ENCODE measurements around the gene UBE2R2.
"Not testable (repeated sequence)": the region's sequence is repeated elsewhere in the genome, so short reads cannot be mapped to it uniquely, and the experiment has no call there.

UBE2R2 gene

GRCh38 chr9:33799928-33800704 lies 16.8 kb upstream of the UBE2R2 start:
- no peak for DNase-seq (ENCODE audit: low read depth)

GRCh38 chr9:33800886-33801285 lies 16.1 kb upstream of the UBE2R2 start:
- no peak for DNase-seq (ENCODE audit: low read depth)

DNA sequence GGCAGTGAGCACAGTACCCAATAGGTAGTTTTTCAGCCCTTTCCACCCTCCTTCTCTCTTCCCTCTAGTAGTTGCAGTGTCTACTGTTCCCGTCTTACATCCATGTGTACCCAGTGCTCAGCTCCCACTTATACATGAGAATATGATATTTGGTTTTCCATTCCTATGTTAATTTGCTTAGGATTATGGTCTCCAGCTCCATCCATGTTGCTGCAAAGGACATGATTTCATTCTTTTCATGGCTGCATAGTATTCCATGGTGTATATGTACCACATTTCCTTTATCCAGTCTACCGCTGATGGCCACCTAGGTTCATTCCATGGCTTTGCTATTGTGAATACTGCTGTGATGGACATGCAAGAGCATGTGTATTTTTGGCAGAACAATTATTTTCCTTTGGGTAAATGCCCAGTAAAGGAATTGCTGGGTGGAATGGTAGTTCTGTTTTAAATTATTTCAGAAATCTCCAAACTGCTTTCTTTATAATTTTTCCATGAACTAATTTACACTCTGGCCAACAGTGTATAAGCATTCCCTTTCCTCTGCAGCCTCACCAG lies 14.9 kb upstream of the UBE2R2 start:
- DNase-seq (ENCODE audit: low read depth) = not testable (repeated sequence)

GRCh38 chr9:33804196-33804595 lies 12.8 kb upstream of the UBE2R2 start:
- DNase-seq (ENCODE audit: low read depth) = not testable (repeated sequence)

GRCh38 chr9:33807156-33807555 lies 9.8 kb upstream of the UBE2R2 start:
- peak; percentile 16 for DNase-seq (ENCODE audit: low read depth)

DNA sequence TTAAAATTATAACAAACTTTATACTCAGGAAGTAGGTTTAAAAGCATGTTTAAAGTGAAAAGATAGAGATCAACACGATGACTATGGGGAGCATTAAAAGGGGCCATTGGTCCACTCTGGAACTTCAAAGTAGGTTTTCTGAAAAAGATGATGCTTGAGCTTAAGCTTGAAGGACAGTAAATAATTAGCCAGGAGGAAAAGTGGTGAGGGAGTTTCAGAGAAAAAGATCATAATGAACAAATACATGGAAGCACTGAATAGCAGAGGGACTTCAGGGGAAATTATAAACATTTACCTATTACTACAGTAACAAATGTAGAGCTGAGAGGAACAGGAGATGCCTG lies 8.0 kb upstream of the UBE2R2 start:
- not testable (repeated sequence) for DNase-seq (ENCODE audit: low read depth)

DNA sequence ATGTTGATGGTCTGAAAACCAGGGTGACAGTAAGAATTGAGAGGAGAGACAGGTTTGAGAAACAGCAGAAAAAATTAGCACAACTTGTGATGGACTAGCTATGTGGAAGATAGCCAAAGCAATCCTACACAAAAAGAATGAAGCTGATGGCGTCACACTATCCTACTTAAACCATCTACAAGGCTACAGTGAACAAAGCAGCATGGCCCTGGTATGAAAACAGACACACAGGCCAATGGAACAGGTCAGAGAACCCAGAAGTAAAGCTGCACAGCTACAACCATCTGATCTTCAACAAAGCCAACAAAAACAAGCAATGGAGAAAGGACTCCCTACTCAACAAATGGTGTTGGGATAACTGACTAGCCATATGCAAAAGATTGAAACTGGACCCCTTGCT lies 7.5 kb upstream of the UBE2R2 start:
- DNase-seq (ENCODE audit: low read depth) = no peak

- DNase-seq (ENCODE audit: low read depth) = peak; percentile 79
These were observed 3.0 kb upstream of the UBE2R2 start for GRCh38 chr9:33813712-33814641.

DNA sequence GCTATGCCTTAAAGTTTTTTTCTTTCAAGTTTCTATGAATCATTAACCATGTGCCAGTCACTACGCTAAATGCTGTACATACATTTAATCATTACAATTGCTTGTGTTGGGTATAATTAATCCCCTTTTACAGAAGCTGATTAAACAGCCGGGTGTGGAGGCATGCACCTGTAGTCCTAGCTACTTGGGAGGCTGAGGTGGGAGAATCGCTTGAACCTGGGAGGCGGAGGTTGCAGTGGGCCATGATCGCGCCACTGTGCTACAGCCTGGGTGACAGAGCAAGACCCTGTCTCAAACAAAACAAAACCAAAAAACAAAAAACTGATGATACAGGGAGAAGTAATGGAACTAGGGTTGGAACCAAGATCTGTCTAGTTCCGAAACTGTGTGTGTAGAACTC lies 1.2 kb upstream of the UBE2R2 start:
- DNase-seq (ENCODE audit: low read depth) = no peak

DNA sequence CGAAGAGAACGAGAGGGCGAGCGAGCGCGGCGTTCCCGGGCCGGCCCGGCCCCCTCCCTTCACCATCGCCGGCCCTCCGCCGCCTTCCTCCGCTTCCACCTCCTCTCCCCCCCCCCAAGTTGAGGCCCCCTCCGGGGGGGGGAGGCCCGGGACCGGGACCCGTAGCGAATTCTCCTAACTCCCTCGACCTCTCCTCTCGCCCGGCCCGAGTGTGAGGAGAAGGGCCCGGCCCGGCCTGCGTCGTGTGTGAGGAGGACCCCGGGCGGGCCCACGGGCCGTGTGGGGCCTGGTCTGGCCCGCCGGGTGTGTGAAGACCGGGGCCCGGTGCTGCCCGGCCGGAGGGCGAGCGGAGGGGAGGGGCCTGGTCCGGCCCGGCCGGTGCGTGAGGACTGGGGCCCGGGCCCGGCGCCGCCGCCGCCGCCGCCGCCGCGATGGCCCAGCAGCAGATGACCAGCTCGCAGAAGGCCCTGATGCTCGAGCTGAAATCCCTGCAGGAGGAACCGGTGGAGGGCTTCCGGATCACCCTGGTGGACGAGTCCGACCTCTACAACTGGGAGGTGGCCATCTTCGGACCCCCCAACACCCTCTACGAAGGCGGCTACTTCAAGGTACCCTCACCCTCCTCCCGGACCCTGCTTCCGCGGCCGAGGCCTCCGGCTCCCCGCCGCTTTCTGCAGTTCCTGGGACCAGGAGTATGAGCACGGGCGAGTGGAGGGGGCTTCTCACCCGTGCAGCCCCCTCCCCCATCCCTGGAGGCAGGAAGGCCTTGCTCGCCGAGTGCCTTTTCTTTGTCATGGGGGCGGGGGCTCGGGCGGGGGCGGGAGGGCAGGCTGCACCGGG lies 587 bp downstream of the UBE2R2 start:
- peak; percentile 74 for DNase-seq (ENCODE audit: low read depth)

DNA sequence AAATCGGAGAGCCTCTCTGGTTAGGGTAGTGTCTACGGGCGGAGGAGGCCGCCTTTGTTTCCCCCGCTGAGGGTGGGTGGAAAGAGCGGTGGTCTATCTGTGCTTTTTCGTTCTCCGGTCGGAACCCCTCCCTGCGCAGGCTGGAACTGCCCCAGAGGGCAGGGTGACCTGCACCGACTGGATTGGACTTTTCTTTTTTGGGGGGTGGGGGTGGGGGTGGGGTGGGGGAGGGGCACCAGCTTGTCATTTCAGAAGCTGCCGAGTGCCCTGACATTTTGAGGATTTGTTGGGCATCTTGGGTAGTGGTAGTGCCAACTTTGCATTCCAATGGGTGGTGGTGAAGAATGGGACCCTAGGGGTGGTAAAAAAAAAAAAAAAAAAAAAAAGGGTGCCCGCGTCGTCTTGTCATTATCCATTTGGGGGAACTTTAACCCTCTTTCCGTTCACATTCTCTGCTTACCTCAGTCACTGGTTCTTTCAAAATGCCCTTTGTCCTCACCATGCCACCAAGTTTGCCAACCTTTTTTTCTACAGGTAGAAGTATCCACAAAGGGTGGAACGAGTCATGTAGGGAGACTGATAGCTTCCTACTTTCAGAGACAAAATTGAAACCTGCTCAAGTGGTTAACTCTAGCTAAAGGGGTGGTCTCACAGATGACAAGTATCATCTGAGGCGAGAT lies 1.3 kb downstream of the UBE2R2 start:
- DNase-seq (ENCODE audit: low read depth) = no peak

- DNase-seq (ENCODE audit: low read depth) = peak; percentile 39
These were observed 2.0 kb downstream of the UBE2R2 start for GRCh38 chr9:33818847-33819500.

- DNase-seq (ENCODE audit: low read depth) = no peak
These were observed 3.3 kb downstream of the UBE2R2 start for GRCh38 chr9:33820231-33820745.

- no peak for DNase-seq (ENCODE audit: low read depth)
These were observed 6.8 kb downstream of the UBE2R2 start for GRCh38 chr9:33823801-33824200.

- DNase-seq (ENCODE audit: low read depth) = not testable (repeated sequence)
These were observed 10.3 kb downstream of the UBE2R2 start for GRCh38 chr9:33827285-33827684.

DNA sequence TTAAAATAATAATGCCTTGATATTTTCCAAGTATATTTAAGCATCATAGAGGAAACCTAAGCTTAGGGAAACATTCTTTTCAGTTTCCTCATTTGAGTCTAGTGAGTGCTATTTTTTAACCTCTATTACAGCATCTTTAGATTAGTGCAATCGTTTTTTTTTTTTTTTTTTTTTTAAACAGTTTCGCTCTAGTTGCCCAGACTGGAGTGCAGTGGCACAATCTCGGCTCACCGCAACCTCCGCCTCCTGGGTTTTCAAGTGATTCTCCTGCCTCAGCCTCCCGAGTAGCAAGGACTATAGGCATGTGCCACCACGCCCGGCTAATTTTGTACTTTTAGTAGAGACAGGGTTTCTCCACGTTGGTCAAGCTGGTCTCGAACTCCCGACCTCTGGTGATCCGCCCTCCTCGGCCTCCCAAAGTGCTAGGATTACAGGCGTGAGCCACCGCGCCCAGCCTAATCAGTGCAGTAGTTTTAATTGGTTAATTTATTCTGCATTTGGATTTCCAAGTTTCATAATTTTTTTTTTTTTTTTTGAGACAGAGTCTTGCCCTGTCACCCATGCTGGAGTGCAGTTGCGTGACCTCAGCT lies 12.8 kb downstream of the UBE2R2 start:
- not testable (repeated sequence) for DNase-seq (ENCODE audit: low read depth)

DNA sequence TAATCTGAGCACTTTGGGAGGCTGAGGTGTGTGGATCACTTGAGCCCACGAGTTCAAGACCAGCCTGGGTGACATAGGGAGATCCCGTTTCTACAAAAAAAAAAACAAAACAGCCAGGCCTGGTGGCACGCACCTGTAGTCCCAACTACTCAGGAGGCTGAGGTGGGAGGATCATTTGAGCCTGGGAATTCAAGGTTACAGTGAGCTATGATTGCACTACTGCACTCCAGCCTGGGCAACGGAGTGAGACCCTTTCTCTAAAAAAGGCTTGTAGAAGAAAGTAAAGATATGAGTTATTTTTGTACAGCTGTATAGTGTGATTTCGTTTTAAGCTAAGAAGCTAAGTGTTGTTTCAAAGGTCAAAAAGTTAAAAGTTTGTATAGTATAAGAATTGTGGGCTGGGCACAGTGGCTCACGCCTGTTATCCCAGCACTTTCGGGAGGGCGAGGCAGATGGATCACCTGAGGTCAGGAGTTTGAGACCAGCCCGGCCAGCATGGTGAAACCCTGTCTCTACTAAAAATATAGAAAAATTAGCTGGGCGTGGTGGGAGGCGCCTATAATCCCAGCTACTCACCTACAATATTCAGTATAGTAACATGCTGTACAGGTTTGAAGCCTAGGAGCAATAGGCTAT lies 18.8 kb downstream of the UBE2R2 start:
- DNase-seq (ENCODE audit: low read depth) = no peak

DNA sequence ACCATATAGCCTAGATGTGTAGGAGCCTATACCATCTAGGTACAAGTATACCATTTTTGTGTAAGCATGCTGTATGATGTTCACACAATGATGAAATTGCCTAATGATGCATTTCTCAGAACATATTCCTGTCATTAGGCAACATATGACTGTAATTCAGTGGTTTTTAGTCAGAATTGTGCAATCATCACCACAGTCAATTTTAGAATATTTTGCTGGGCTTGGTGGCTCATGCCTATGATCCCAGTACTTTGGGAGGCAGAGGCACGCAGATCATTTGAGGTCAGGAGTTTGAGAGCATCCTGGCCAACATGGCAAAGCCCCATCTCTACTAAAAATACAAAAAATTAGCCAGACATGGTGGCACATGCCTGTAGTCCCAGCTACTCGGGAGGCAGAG lies 19.3 kb downstream of the UBE2R2 start:
- DNase-seq (ENCODE audit: low read depth) = peak; percentile 94

DNA sequence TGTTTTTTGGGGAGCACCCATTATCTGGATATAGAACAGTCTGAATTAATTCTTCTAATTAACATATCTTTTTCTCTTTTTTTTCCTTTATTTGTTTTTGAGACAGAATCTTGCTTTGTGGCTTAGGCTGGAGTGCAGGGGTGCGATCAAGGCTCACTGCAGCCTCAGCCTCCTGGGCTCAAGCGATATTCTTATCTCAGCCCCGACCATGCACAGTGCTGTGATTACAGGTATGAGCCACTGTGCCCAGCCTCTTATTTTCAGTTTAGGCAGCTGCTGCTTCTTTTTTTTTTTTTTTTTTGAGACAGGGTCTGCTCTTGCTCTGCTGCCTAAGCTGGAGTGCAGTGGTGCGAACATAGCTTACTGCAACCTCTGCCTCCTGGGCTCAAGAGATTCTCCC lies 20.2 kb downstream of the UBE2R2 start:
- no peak for DNase-seq (ENCODE audit: low read depth)

GRCh38 chr9:33840381-33840780 lies 23.4 kb downstream of the UBE2R2 start:
- DNase-seq (ENCODE audit: low read depth) = peak; percentile 18
